Ishikawa (cell line): Measurements from ENCODE around the gene ARID4B.

Experiments used
- CEBPB ChIP-seq: IDR thresholded peaks from 2 replicates; pipeline ENCODE4 v1.6.1; 2012
- CREB1 ChIP-seq: IDR thresholded peaks from 2 replicates; pipeline ENCODE4 v1.6.1; 2012; ENCODE audit warnings: low read depth
- EGR1 ChIP-seq: IDR thresholded peaks from 2 replicates; pipeline ENCODE4 v1.6.1; 2012
- EP300 ChIP-seq: IDR thresholded peaks from 2 replicates; pipeline ENCODE4 v1.6.1; 2012; ENCODE audit warnings: borderline replicate concordance
- FOXM1 ChIP-seq: IDR thresholded peaks from 2 replicates; pipeline ENCODE4 v1.6.1; 2012; ENCODE audit warnings: low read depth, borderline replicate concordance
- MAX ChIP-seq: IDR thresholded peaks from 2 replicates; pipeline ENCODE4 v1.6.1; 2012
- NFIC ChIP-seq: IDR thresholded peaks from 2 replicates; pipeline ENCODE4 v1.6.1; 2012
- RAD21 ChIP-seq: IDR thresholded peaks from 2 replicates; pipeline ENCODE4 v1.6.1; 2012; ENCODE audit warnings: low read depth
- REST ChIP-seq: IDR thresholded peaks from 2 replicates; pipeline ENCODE4 v1.6.1; 2012; ENCODE audit warnings: low read depth, mild to moderate bottlenecking
- TAF1 ChIP-seq: IDR thresholded peaks from 2 replicates; pipeline ENCODE4 v1.6.1; 2012; ENCODE audit warnings: low read depth, mild to moderate bottlenecking
- TCF12 ChIP-seq: IDR thresholded peaks from 2 replicates; pipeline ENCODE4 v1.6.1; 2012; ENCODE audit warnings: low read depth
- TEAD4 ChIP-seq: IDR thresholded peaks from 2 replicates; pipeline ENCODE4 v1.6.1; 2012
- USF1 ChIP-seq: IDR thresholded peaks from 2 replicates; pipeline ENCODE4 v1.6.1; 2012
- YY1 ChIP-seq: IDR thresholded peaks from 2 replicates; pipeline ENCODE4 v1.6.1; 2012; ENCODE audit warnings: low read depth
- ZBTB7A ChIP-seq: IDR thresholded peaks from 2 replicates; pipeline ENCODE4 v1.6.1; 2012; ENCODE audit warnings: low read depth

Gene ARID4B

GRCh38 chr1:235320521-235321179 lies 7.3 kb downstream of the ARID4B start:
- TF ChIP-seq TAF1 (no peak), REST (no peak), RAD21 (no peak), NFIC (no peak), TEAD4 (no peak), YY1 (no peak), EGR1 (no peak), FOXM1 (no peak), EP300 (no peak), USF1 (no peak), CREB1 (no peak), CEBPB (no peak), MAX (no peak), TCF12 (no peak), ZBTB7A (no peak)

GRCh38 chr1:235319255-235319654 lies 8.7 kb downstream of the ARID4B start:
- TF ChIP-seq TCF12 (no peak), EGR1 (no peak)

- TF ChIP-seq USF1 (no peak), EP300 (no peak), REST (no peak), TEAD4 (no peak), CEBPB (no peak), NFIC (no peak), TAF1 (no peak), RAD21 (no peak), TCF12 (no peak)
These were observed 10.8 kb downstream of the ARID4B start for GRCh38 chr1:235317168-235317567.

GRCh38 chr1:235315735-235316134 lies 12.2 kb downstream of the ARID4B start:
- TF ChIP-seq EGR1: no peak
- no peak for TF ChIP-seq TCF12
- TF ChIP-seq CREB1: no peak
- TF ChIP-seq TAF1: no peak
- no peak for TF ChIP-seq ZBTB7A

- no peak for TF ChIP-seq EP300
These were observed 12.8 kb downstream of the ARID4B start for GRCh38 chr1:235315173-235315572.

GRCh38 chr1:235313931-235314678 lies 13.9 kb downstream of the ARID4B start:
- TF ChIP-seq CREB1 (no peak), TCF12 (no peak), RAD21 (no peak), EP300 (no peak)

GRCh38 chr1:235313262-235313661 lies 14.7 kb downstream of the ARID4B start:
- no peak for TF ChIP-seq REST
- no peak for TF ChIP-seq MAX
- TF ChIP-seq TAF1: no peak
- TF ChIP-seq RAD21: no peak
- TF ChIP-seq FOXM1: no peak
- no peak for TF ChIP-seq ZBTB7A
